ENCODE data around the gene TIAM2. TPM values are rescaled to one million over a fixed set of nuclear protein-coding genes. Genes with fewer than 3 reads are reported as not detected.
A peak's percentile ranks its signal among the peaks of the same experiment; 100 is the strongest.

Gene TIAM2
- total and polyA plus RNA-seq, 10 of the 15 experiments (the other 5 are each of a cell fraction or from before 2014, with no cell fraction given) = 1.1 to 10.5 (median 2.3) TPM

DNA sequence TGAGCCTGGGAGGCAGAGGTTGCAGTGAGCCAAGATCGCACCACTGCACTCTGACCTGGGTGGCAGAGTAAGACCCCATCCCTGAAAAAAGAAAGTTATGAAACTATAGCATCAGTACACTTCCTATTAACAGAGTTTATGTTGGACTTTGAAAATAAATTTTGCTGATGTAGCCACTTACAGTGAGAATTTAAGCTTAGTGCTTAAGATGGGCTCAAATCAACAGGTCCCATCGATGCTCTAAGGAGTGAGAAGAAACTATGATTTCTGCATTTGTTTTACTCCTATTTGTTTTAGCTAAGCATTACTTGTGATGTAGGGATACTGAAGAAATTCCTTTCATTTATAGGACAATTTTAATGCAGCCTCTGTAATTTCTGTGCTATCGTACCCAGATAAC is 175.4 kb downstream of the TIAM2 start:
- Histone ChIP-seq H2AFZ (ENCODE audit: control insufficient read depth, low read depth, low read length) (0 out of 2 replicates have a peak overlapping the region, but pooled peaks have one; percentile 15), H4K20me1 (ENCODE audit: control insufficient read depth, insufficient read depth) (no peaks in the 10 kb centered on the region), H3K79me2 (ENCODE audit: control insufficient read depth, insufficient read depth, low read length) (no peaks in the 10 kb centered on the region), H3K9me3 (replicated peaks; ENCODE audit: control insufficient read depth, insufficient read depth, low read length) (no peaks in the 10 kb centered on the region), H3K27me3 (replicated peaks in 1 of 2; ENCODE audit: control insufficient read depth in 2 of 2, insufficient read depth in 2 of 2, low read length in 1 of 2) (no peaks in the 10 kb centered on the region), H3K9ac (ENCODE audit: control insufficient read depth, insufficient read depth, low read length) (no peak overlapping the region), H3K27ac (ENCODE audit: control insufficient read depth, insufficient read depth) (peak overlapping the region; percentile 79), H3K4me1 (ENCODE audit: control insufficient read depth, insufficient read depth, low read length) (peaks cover 20% of the 10 kb centered on the region), H3K4me3 (no peak overlapping the region), H3K36me3 (ENCODE audit: control insufficient read depth in 2 of 2, insufficient read depth in 2 of 2, low read length in 1 of 2) (no peaks in the 10 kb centered on the region), H3K4me2 (ENCODE audit: control insufficient read depth, insufficient read depth) (no peak overlapping the region; the same call in 1 of the 2 replicates)
- ChIA-PET SMC1A (ENCODE audit: uncharacterized antibody, unreplicated experiment) (interaction anchor here (1.0 to 7.1 kb wide), 15 partner anchors 12 to 496 kb away, joined by 3 to 150 read pairs (median 6); partner anchors contain the start of gene TFB1M), POLR2A (interaction anchor here (1.2 to 1.8 kb wide), 2 partner anchors 53 to 246 kb away, joined by 4 to 5 read pairs; no protein-coding TSS in a partner anchor), RAD21 (ENCODE audit: unreplicated experiment) (interaction anchor here (0.8 to 5.5 kb wide), 12 partner anchors 12 to 242 kb away, joined by 3 to 116 read pairs (median 7); no protein-coding TSS in a partner anchor), CTCF (interaction anchor here (1.0 to 5.3 kb wide), 11 partner anchors 12 to 496 kb away, joined by 3 to 206 read pairs (median 6); no protein-coding TSS in a partner anchor)
- FAIRE-seq (no peak), DNase-seq (ENCODE audit: low read depth, low spot score) (no peak), ATAC-seq (no peak)
- in situ Hi-C loops (cut with MboI) = loop anchor here (5.0 kb wide), 2 partner anchors 238 to 493 kb away; no protein-coding TSS in a partner anchor
- TF ChIP-seq ZNF622 (IDR thresholded peaks at IDR 0.05) (no peak), YY1 (IDR thresholded peaks at IDR 0.05; ENCODE audit: low read depth, low read length) (no peak), PBX3 (IDR thresholded peaks at IDR 0.05; ENCODE audit: insufficient replicate concordance, low read depth, low read length) (no peak)
- TF ChIP-seq, protein P1, sequence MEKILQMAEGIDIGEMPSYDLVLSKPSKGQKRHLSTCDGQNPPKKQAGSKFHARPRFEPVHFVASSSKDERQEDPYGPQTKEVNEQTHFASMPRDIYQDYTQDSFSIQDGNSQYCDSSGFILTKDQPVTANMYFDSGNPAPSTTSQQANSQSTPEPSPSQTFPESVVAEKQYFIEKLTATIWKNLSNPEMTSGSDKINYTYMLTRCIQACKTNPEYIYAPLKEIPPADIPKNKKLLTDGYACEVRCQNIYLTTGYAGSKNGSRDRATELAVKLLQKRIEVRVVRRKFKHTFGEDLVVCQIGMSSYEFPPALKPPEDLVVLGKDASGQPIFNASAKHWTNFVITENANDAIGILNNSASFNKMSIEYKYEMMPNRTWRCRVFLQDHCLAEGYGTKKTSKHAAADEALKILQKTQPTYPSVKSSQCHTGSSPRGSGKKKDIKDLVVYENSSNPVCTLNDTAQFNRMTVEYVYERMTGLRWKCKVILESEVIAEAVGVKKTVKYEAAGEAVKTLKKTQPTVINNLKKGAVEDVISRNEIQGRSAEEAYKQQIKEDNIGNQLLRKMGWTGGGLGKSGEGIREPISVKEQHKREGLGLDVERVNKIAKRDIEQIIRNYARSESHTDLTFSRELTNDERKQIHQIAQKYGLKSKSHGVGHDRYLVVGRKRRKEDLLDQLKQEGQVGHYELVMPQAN (conservative IDR thresholded peaks at IDR 0.05) = no peak
- intact Hi-C loops (cut with micrococcal nuclease; ENCODE audit: unreplicated experiment) = loop anchor here (5.0 to 10.0 kb wide), 4 partner anchors 68 to 566 kb away; no protein-coding TSS in a partner anchor
- BruUV-seq (replicated peaks) = no TSS peak
- 79% methylated on average over 3 of the region's 3 CpGs for WGBS (ENCODE audit: insufficient coverage, insufficient replicate concordance, low lambda C conversion rate, missing lambda C conversion rate)

All from GM12878 (cell line).